ENCODE results near the gene GPHN. TPM values are rescaled to one million over a fixed set of nuclear protein-coding genes. Genes with fewer than 3 reads are reported as not detected.

The GPHN gene
- total and polyA plus RNA-seq, 2 of the 4 experiments (the other 2 are of a cell fraction): 8.0 to 8.1 TPM

- Histone ChIP-seq H3K23ac (ENCODE audit: low read depth, low read length) (no peak overlapping the region), H3K4me3 (ENCODE audit: insufficient read depth, low read depth, low read length) (no peak overlapping the region), H3K27ac (ENCODE audit: insufficient read depth, low read length) (no peak overlapping the region), H3K36me3 (ENCODE audit: control insufficient read depth, insufficient read depth, low read length) (no peaks in the 10 kb centered on the region), H4K5ac (ENCODE audit: low read depth, low read length) (no peak overlapping the region), H4K8ac (ENCODE audit: low read depth in 2 of 2, low read length in 2 of 2) (no peak overlapping the region), H2BK15ac (ENCODE audit: low read depth, low read length) (no peak overlapping the region), H4K91ac (ENCODE audit: insufficient read depth, low read depth, low read length) (no peak overlapping the region), H3K27me3 (ENCODE audit: control insufficient read depth, insufficient read depth, low read length) (no peaks in the 10 kb centered on the region; the same call in 1 of the 2 replicates), H2BK20ac (ENCODE audit: low read depth, low read length) (no peak overlapping the region), H3K9me1 (ENCODE audit: insufficient read depth, low read length) (no peaks in the 10 kb centered on the region), H3K14ac (replicated peaks; ENCODE audit: low read depth, low read length) (no peak overlapping the region), H3K9ac (ENCODE audit: low read depth, low read length) (no peak overlapping the region), H3K4me2 (ENCODE audit: low read depth, low read length) (no peak overlapping the region), H2AK5ac (ENCODE audit: low read depth, low read length) (no peak overlapping the region), H3K4me1 (ENCODE audit: control insufficient read depth, insufficient read depth, low read length) (no peaks in the 10 kb centered on the region), H3K79me1 (ENCODE audit: low read depth in 1 of 2, low read length in 2 of 2) (no peaks in the 10 kb centered on the region), H2AFZ (replicated peaks; ENCODE audit: low read length, poor library complexity) (no peak overlapping the region), H4K20me1 (ENCODE audit: insufficient read depth, low read length) (no peaks in the 10 kb centered on the region), H2BK120ac (ENCODE audit: low read depth, low read length) (no peak overlapping the region), H3K4ac (ENCODE audit: low read depth, low read length) (no peak overlapping the region), H2BK5ac (ENCODE audit: low read depth, low read length, poor library complexity, severe bottlenecking) (no peak overlapping the region), H3K9me3 (ENCODE audit: control insufficient read depth, insufficient read depth, low read length) (no peaks in the 10 kb centered on the region), H3K56ac (ENCODE audit: extremely low read depth, insufficient read depth, low read length) (no peak overlapping the region), H3K18ac (ENCODE audit: low read depth, low read length) (no peak overlapping the region), H2AK9ac (replicated peaks; ENCODE audit: low read depth, low read length, poor library complexity) (no peak overlapping the region)
- in situ Hi-C loops (cut with MboI; ENCODE audit: low sequenced_read_pairs): no loop called here
- dilution Hi-C loops (cut with HindIII; ENCODE audit: low sequenced_read_pairs, unreplicated experiment): no loop called here
- WGBS, 2 experiments (ENCODE audit: extremely low coverage in 2 of 2, insufficient read length in 1 of 2): 60% methylated on average over 1 of the region's 3 CpGs; no CpG with 5 or more reads in 1 of the 2 experiments
- no TSS peak for BruUV-seq (replicated peaks)
- POLR2A ChIA-PET (ENCODE audit: unreplicated experiment): no interaction called here
- no peak for ATAC-seq (ENCODE audit: low read depth)
- CTCF ChIA-PET: no interaction called here
- TF ChIP-seq ELK1 (IDR thresholded peaks at IDR 0.05; ENCODE audit: borderline replicate concordance, low read depth, low read length) (no peak), CTCF (conservative IDR thresholded peaks at IDR 0.05; ENCODE audit: low read depth, low read length) (no peak), MAFK (IDR thresholded peaks at IDR 0.05; ENCODE audit: low read depth, low read length) (no peak), MAZ (IDR thresholded peaks at IDR 0.05; ENCODE audit: borderline replicate concordance, low read depth, low read length) (no peak), RCOR1 (IDR thresholded peaks at IDR 0.05; ENCODE audit: insufficient replicate concordance, low read length) (no peak), USF2 (IDR thresholded peaks at IDR 0.05; ENCODE audit: low read depth, low read length) (no peak), RFX5 (IDR thresholded peaks at IDR 0.05; ENCODE audit: low read depth, low read length) (no peak), CHD1 (IDR thresholded peaks at IDR 0.05; ENCODE audit: low read depth, low read length) (no peak), CEBPB (IDR thresholded peaks at IDR 0.05; ENCODE audit: low read depth, low read length) (no peak), NFE2L2 (IDR thresholded peaks at IDR 0.05; ENCODE audit: low read depth, low read length) (no peak), POLR2A (IDR thresholded peaks at IDR 0.05; ENCODE audit: low read depth, low read length) (no peak), BHLHE40 (IDR thresholded peaks at IDR 0.05; ENCODE audit: low read depth, low read length) (no peak), MXI1 (IDR thresholded peaks at IDR 0.05; ENCODE audit: borderline replicate concordance, low read depth, low read length) (no peak), RAD21 (IDR thresholded peaks at IDR 0.05; ENCODE audit: low read length) (no peak), FOS (IDR thresholded peaks at IDR 0.05; ENCODE audit: low read depth, low read length) (no peak)
- no peak for DNase-seq
- intact Hi-C loops (cut with micrococcal nuclease): no loop called here
Measured at GRCh38 chr14:66485029-66485428, 22.9 kb upstream of the GPHN start.
